Naive thymus-derived CD8-positive, alpha-beta T cell (primary cell): ENCODE results near the gene MAML2. TPM values are rescaled to one million over a fixed set of nuclear protein-coding genes. Genes with fewer than 3 reads are reported as not detected.

Experiments
- ATAC-seq, 2 donors: fragments of 150-1000 bp; cut with Tn5 transposase in 1 of 2; sonication (Bioruptor Pico), chemical (Tn5 transposase) in 1 of 2; 1 replicate in 1 of 2; 2 replicates in 1 of 2; pipeline ENCODE4 v1.10.0; 2021; ENCODE audit warnings: mild to moderate bottlenecking in 2 of 2, moderate library complexity in 2 of 2
- POLR2A ChIA-PET: fragments of 350-600 bp; sonication (Branson Sonifier 250); formaldehyde crosslinking; loops from one replicate; lab custom pipeline; 2021; ENCODE audit warnings: antibody characterized with exemption; lab: Charles Lee
- DNase-seq, 10 donors: peaks; one replicate each; pipeline versions ENCODE4 v3.0.0 to v3.0.0-alpha.2; 2020 to 2022
- H3K27ac Mint-ChIP-seq, 10 donors: one replicate each; pipeline ENCODE4 v1.8.0; 2020 to 2022; ENCODE audit warnings: mild to moderate bottlenecking in 10 of 10, mixed read lengths in 10 of 10, moderate library complexity in 4 of 10, inconsistent platforms in 1 of 10
- H3K27me3 Mint-ChIP-seq, 5 donors: one replicate each; pipeline ENCODE4 v1.8.0; 2021 to 2022; ENCODE audit warnings: mixed read lengths in 5 of 5
- H3K36me3 Mint-ChIP-seq, 3 donors: one replicate each; pipeline ENCODE4 v1.8.0; 2020 to 2022; ENCODE audit warnings: mixed read lengths in 3 of 3, mild to moderate bottlenecking in 2 of 3, inconsistent platforms in 1 of 3
- H3K4me1 Mint-ChIP-seq, 4 donors: one replicate each; pipeline ENCODE4 v1.8.0; 2021 to 2022; ENCODE audit warnings: mixed read lengths in 4 of 4
- H3K4me3 Mint-ChIP-seq, 10 donors: one replicate each; pipeline ENCODE4 v1.8.0; 2020 to 2022; ENCODE audit warnings: mild to moderate bottlenecking in 10 of 10, mixed read lengths in 10 of 10, moderate library complexity in 6 of 10, inconsistent platforms in 1 of 10
- H3K9me3 Mint-ChIP-seq, 9 donors: one replicate each; pipeline ENCODE4 v1.8.0; 2020 to 2022; ENCODE audit warnings: mixed read lengths in 9 of 9, mild to moderate bottlenecking in 3 of 9, inconsistent platforms in 1 of 9, moderate library complexity in 1 of 9
- polyA plus RNA-seq, 3 donors: library from polyadenylated mRNA; unstranded; fragments of 300-500 nt; fragmentation: Illumina TruSeq; gene quantifications; one replicate each; pipeline ENCODE4 v1.2.3, GENCODE V29; 2021
- total RNA-seq, 8 experiments: library from RNA in 2 of 8; stranded (reverse) in 2 of 8; gene quantifications; one replicate each; pipeline ENCODE4 v1.2.3 and lab custom pipeline; 2021 to 2026

Gene MAML2
- total and polyA plus RNA-seq, 5 experiments from 2014 or later: 6.6 to 68.5 (median 33.0) TPM

- POLR2A ChIA-PET: interaction anchor here (0.6 kb wide), 1 partner anchor 51 kb away, joined by 4 read pairs; no protein-coding TSS in a partner anchor
- no peaks in the 10 kb centered on the region for H3K27me3 Mint-ChIP-seq
- peaks cover 0 to 11% (median 2%) of the 10 kb centered on the region in 4 donors for H3K4me1 Mint-ChIP-seq
- H3K4me3 Mint-ChIP-seq: no peak overlapping the region
- ATAC-seq: no peak
- H3K36me3 Mint-ChIP-seq: peaks cover 22 to 62% (median 48%) of the 10 kb centered on the region in 3 donors
- H3K9me3 Mint-ChIP-seq: no peaks in the 10 kb centered on the region
- H3K27ac Mint-ChIP-seq: no peak overlapping the region
- DNase-seq: no peak
Measured at GRCh38 chr11:95977534-95978174, 365.3 kb downstream of the MAML2 start.

GRCh38 chr11:95976550-95976949, 366.4 kb downstream of the MAML2 start:
- H3K36me3 Mint-ChIP-seq: peaks cover 19 to 52% (median 44%) of the 10 kb centered on the region in 3 donors
- H3K4me3 Mint-ChIP-seq: no peak overlapping the region
- POLR2A ChIA-PET: no interaction called here
- H3K27me3 Mint-ChIP-seq: no peaks in the 10 kb centered on the region
- DNase-seq (no peak), ATAC-seq (no peak)
- peaks cover 0 to 11% (median 3%) of the 10 kb centered on the region in 4 donors for H3K4me1 Mint-ChIP-seq
- no peak overlapping the region for H3K27ac Mint-ChIP-seq
- no peaks in the 10 kb centered on the region for H3K9me3 Mint-ChIP-seq

- Mint-ChIP-seq H3K27ac (no peak overlapping the region), H3K9me3 (no peaks in the 10 kb centered on the region), H3K4me3 (no peak overlapping the region), H3K27me3 (no peaks in the 10 kb centered on the region), H3K4me1 (peaks cover 0 to 11% (median 3%) of the 10 kb centered on the region in 4 donors), H3K36me3 (peaks cover 7 to 40% (median 34%) of the 10 kb centered on the region in 3 donors)
- DNase-seq (no peak), ATAC-seq (no peak)
- POLR2A ChIA-PET: no interaction called here
Measured at GRCh38 chr11:95975343-95975742, 367.7 kb downstream of the MAML2 start.

GRCh38 chr11:95972060-95972459, 370.9 kb downstream of the MAML2 start:
- POLR2A ChIA-PET: no interaction called here
- Mint-ChIP-seq H3K36me3 (peaks cover 0 to 11% (median 8%) of the 10 kb centered on the region in 3 donors), H3K4me1 (peaks cover 0 to 11% (median 2%) of the 10 kb centered on the region in 4 donors), H3K4me3 (no peak overlapping the region), H3K27me3 (no peaks in the 10 kb centered on the region), H3K9me3 (peaks cover 0 to 7% (median 2%) of the 10 kb centered on the region in 9 donors), H3K27ac (peak overlapping the region in 2 of 10 donors; percentile 38 to 67)
- DNase-seq (no peak), ATAC-seq (no peak)

- Mint-ChIP-seq H3K9me3 (peaks cover 0 to 7% (median 2%) of the 10 kb centered on the region in 9 donors), H3K27me3 (no peaks in the 10 kb centered on the region), H3K27ac (no peak overlapping the region), H3K4me3 (no peak overlapping the region), H3K4me1 (peaks cover 0 to 4% (median 2%) of the 10 kb centered on the region in 4 donors), H3K36me3 (no peaks in the 10 kb centered on the region)
- DNase-seq (no peak), ATAC-seq (no peak)
- POLR2A ChIA-PET: no interaction called here
Measured at GRCh38 chr11:95968585-95968984, 374.4 kb downstream of the MAML2 start.

- POLR2A ChIA-PET: no interaction called here
- Mint-ChIP-seq H3K9me3 (peaks cover 0 to 7% (median 2%) of the 10 kb centered on the region in 9 donors), H3K4me1 (no peaks in the 10 kb centered on the region), H3K36me3 (no peaks in the 10 kb centered on the region), H3K4me3 (no peak overlapping the region), H3K27ac (no peak overlapping the region), H3K27me3 (peaks cover 0 to 7% (median 0%) of the 10 kb centered on the region in 5 donors)
- no peak for ATAC-seq
- DNase-seq: no peak
Measured at GRCh38 chr11:95964281-95964680, 378.7 kb downstream of the MAML2 start.

DNA sequence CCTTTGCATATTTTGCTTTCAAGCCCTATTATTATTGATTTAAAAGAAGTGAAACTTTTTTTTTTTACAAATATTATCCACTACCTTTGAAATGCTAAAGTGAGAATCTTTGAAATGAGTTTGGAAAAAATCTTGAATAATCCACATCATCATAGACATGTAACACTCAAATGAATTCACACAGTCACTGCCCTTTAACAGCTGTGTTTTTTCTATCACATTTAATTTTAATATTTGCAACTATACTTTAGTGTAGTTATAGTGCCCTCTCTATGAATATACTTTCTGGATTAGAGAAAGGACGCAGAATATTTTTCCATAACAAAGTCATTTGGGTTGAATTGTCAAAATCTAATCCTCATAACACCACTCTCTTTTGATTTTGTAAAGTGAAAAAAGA, 381.2 kb downstream of the MAML2 start:
- POLR2A ChIA-PET: no interaction called here
- DNase-seq (no peak), ATAC-seq (no peak)
- Mint-ChIP-seq H3K4me1 (no peaks in the 10 kb centered on the region), H3K4me3 (no peak overlapping the region), H3K9me3 (no peaks in the 10 kb centered on the region), H3K36me3 (no peaks in the 10 kb centered on the region), H3K27ac (no peak overlapping the region), H3K27me3 (peaks cover 0 to 7% (median 0%) of the 10 kb centered on the region in 5 donors)

DNA sequence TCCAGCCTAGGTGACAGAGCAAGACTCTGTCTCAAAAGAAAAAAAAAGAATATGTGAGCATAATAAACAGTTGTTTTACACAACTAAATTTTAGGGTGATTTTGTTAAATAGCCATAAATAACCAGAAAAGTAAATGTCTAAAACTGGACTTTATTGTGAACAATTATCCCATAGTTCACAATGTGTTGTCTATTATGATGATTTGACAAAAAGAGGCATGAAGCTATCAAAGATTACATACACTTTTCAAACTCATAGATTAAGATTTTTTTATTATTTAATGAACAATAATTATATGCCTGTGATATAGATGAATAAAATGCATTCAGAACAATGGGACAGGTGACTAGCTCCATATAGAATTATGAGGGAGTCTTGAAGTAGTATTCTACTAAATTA, 392.1 kb downstream of the MAML2 start:
- H3K4me1 Mint-ChIP-seq: no peaks in the 10 kb centered on the region
- H3K27ac Mint-ChIP-seq: no peak overlapping the region
- H3K36me3 Mint-ChIP-seq: peaks cover 2 to 34% (median 31%) of the 10 kb centered on the region in 3 donors
- POLR2A ChIA-PET: no interaction called here
- no peak overlapping the region for H3K4me3 Mint-ChIP-seq
- H3K27me3 Mint-ChIP-seq: peaks cover 0 to 5% (median 4%) of the 10 kb centered on the region in 5 donors
- DNase-seq: no peak
- no peak for ATAC-seq
- peaks cover 0 to 18% (median 9%) of the 10 kb centered on the region in 9 donors for H3K9me3 Mint-ChIP-seq

DNA sequence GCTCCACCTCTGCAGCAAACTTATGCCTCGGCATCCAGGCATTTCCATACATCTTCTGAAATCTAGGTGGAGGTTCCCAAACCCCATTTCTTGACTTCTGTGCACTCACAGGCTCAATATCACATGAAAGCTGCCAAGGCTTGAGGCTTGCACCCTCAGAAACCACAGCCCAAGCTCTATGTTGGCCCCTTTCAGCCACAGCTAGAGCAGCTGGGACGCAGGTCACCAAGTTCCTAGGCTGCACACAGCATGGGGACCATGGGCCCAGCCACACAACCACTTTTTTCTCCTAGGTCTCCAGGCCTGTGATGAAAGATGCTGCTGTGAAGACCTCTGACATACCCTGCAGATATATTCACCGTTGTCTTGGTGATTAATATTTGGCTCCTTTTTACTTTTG, 394.4 kb downstream of the MAML2 start:
- no peak for ATAC-seq
- H3K27me3 Mint-ChIP-seq: peaks cover 0 to 5% (median 4%) of the 10 kb centered on the region in 5 donors
- H3K4me1 Mint-ChIP-seq: no peaks in the 10 kb centered on the region
- DNase-seq: no peak
- no peak overlapping the region for H3K4me3 Mint-ChIP-seq
- H3K36me3 Mint-ChIP-seq: peaks cover 2 to 54% (median 51%) of the 10 kb centered on the region in 3 donors
- POLR2A ChIA-PET: no interaction called here
- H3K9me3 Mint-ChIP-seq: peaks cover 0 to 38% (median 25%) of the 10 kb centered on the region in 9 donors
- peak overlapping the region in 1 of 10 donors; percentile 43 for H3K27ac Mint-ChIP-seq

DNA sequence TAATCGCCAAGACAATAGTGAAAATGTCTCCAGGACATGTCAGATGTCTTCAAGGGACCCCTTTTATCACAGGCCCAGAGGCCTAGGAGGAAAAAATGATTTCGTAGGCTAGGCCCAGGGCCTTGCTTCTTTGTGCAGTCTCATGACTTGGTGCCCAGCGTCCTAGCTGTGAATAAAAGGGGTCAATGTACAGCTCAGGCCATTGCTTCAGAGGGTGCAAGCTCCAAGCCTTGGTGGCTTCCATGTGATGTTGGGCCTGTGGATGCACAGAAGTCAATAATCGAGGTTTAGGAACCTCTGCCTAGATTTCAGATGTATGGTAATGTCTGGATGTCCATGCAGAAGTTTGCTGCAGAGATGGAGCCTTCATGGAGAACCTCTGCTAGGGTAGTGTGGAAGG, 398.4 kb downstream of the MAML2 start:
- peaks cover 0 to 1% (median 0%) of the 10 kb centered on the region in 4 donors for H3K4me1 Mint-ChIP-seq
- H3K36me3 Mint-ChIP-seq: peaks cover 2 to 51% (median 51%) of the 10 kb centered on the region in 3 donors
- H3K9me3 Mint-ChIP-seq: peaks cover 0 to 36% (median 24%) of the 10 kb centered on the region in 9 donors
- no peak overlapping the region for H3K27ac Mint-ChIP-seq
- H3K4me3 Mint-ChIP-seq: no peak overlapping the region
- POLR2A ChIA-PET: no interaction called here
- DNase-seq (no peak), ATAC-seq (no peak)
- peaks cover 0 to 4% (median 3%) of the 10 kb centered on the region in 5 donors for H3K27me3 Mint-ChIP-seq

DNA sequence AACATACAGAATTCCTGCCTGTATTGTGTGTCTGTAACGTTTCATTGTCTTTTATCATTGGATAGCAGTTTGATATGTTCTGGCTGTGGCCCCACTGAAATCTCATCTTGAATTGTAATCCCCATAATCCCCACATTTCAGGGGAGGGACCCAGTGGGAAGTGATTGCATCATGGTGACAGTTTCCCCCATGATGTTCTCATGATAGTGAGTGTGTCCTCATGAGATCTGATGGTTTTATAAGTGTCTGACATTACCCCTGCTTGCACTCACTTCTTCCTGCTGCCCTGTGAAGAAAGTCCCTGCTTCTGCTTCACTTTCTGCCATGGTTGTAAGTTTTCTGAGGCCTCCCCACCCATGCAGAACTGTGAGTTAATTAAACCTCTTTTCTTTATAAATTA, 399.4 kb downstream of the MAML2 start:
- Mint-ChIP-seq H3K9me3 (peaks cover 0 to 36% (median 18%) of the 10 kb centered on the region in 9 donors), H3K27me3 (no peaks in the 10 kb centered on the region), H3K4me3 (no peak overlapping the region), H3K27ac (no peak overlapping the region), H3K36me3 (peaks cover 0 to 43% (median 42%) of the 10 kb centered on the region in 3 donors), H3K4me1 (peaks cover 0 to 1% (median 0%) of the 10 kb centered on the region in 4 donors)
- no peak for DNase-seq
- POLR2A ChIA-PET: no interaction called here
- ATAC-seq: no peak

- DNase-seq (no peak), ATAC-seq (no peak)
- Mint-ChIP-seq H3K27me3 (peaks cover 0 to 2% (median 0%) of the 10 kb centered on the region in 5 donors), H3K4me3 (no peak overlapping the region), H3K36me3 (peaks cover 0 to 6% (median 3%) of the 10 kb centered on the region in 3 donors), H3K4me1 (peaks cover 0 to 1% (median 0%) of the 10 kb centered on the region in 4 donors), H3K27ac (no peak overlapping the region), H3K9me3 (peaks cover 0 to 13% (median 3%) of the 10 kb centered on the region in 9 donors)
- POLR2A ChIA-PET: no interaction called here
Measured at GRCh38 chr11:95939091-95939490, 403.9 kb downstream of the MAML2 start.

DNA sequence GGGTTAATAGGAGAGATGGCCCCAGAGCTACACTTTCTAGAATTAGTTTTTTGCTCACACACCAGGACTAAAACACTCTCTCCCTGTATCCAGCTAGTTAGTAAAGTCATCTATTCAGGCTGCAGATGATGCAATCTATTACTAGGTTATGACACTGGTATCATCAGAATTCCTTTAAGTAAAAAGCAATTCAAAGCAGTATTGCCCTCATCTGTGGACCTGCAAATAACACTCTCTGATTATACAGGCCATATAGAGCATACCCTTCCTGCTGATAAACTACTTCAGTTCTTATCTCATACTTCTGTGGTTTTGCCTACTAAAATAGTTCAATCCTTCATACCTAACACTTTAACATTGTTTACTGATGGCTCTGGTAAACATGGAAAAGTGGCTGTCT, 405.6 kb downstream of the MAML2 start:
- peaks cover 0 to 5% (median 0%) of the 10 kb centered on the region in 5 donors for H3K27me3 Mint-ChIP-seq
- peaks cover 0 to 1% (median 0%) of the 10 kb centered on the region in 4 donors for H3K4me1 Mint-ChIP-seq
- DNase-seq (no peak), ATAC-seq (no peak)
- H3K36me3 Mint-ChIP-seq: peaks cover 0 to 5% (median 4%) of the 10 kb centered on the region in 3 donors
- POLR2A ChIA-PET: no interaction called here
- no peak overlapping the region for H3K4me3 Mint-ChIP-seq
- H3K9me3 Mint-ChIP-seq: peaks cover 0 to 12% (median 4%) of the 10 kb centered on the region in 9 donors
- H3K27ac Mint-ChIP-seq: no peak overlapping the region
